Limb (tissue), 2 donors: Measurements from ENCODE around the gene PBX3.

ENCODE experiments used
- DNase-seq, 2 donors: peaks; one replicate each; pipeline ENCODE4 v3.0.0-alpha.2; 2016; ENCODE audit errors: extremely low spot score in 2 of 2

The PBX3 gene

GRCh38 chr9:125748446-125749099 is 1.4 kb downstream of the PBX3 start:
- peak in 1 of 2 donors; percentile 51 for DNase-seq

GRCh38 chr9:125749287-125749935 is 2.2 kb downstream of the PBX3 start:
- no peak for DNase-seq

GRCh38 chr9:125749951-125750626 is 2.9 kb downstream of the PBX3 start:
- no peak for DNase-seq

- no peak for DNase-seq
Measured at GRCh38 chr9:125750627-125751011, 3.4 kb downstream of the PBX3 start.

GRCh38 chr9:125752070-125752628 is 5.0 kb downstream of the PBX3 start:
- no peak for DNase-seq

GRCh38 chr9:125754096-125754495 is 6.9 kb downstream of the PBX3 start:
- no peak for DNase-seq

- DNase-seq, result no peak
Measured at GRCh38 chr9:125755340-125755739, 8.2 kb downstream of the PBX3 start.

GRCh38 chr9:125756518-125756917 is 9.3 kb downstream of the PBX3 start:
- DNase-seq, result no peak

GRCh38 chr9:125757834-125758233 is 10.7 kb downstream of the PBX3 start:
- DNase-seq, result no peak

GRCh38 chr9:125758986-125759763 is 12.0 kb downstream of the PBX3 start:
- DNase-seq, result peak in 1 of 2 donors; percentile 28

- peak in 1 of 2 donors; percentile 45 for DNase-seq
Measured at GRCh38 chr9:125759764-125760129, 12.6 kb downstream of the PBX3 start.

- DNase-seq, result no peak
Measured at GRCh38 chr9:125760537-125760936, 13.4 kb downstream of the PBX3 start.

- DNase-seq, result no peak
Measured at GRCh38 chr9:125761676-125762450, 14.7 kb downstream of the PBX3 start.

GRCh38 chr9:125763394-125763801 is 16.2 kb downstream of the PBX3 start:
- peak in 1 of 2 donors; percentile 34 for DNase-seq

- DNase-seq, result no peak
Measured at GRCh38 chr9:125764198-125764597, 17.0 kb downstream of the PBX3 start.

- DNase-seq, result no peak
Measured at GRCh38 chr9:125766468-125767221, 19.5 kb downstream of the PBX3 start.

- no peak for DNase-seq
Measured at GRCh38 chr9:125767349-125767748, 20.2 kb downstream of the PBX3 start.

- no peak for DNase-seq
Measured at GRCh38 chr9:125768803-125769202, 21.6 kb downstream of the PBX3 start.

- DNase-seq, result no peak
Measured at GRCh38 chr9:125771037-125771436, 23.9 kb downstream of the PBX3 start.

- DNase-seq, result no peak
Measured at GRCh38 chr9:125772740-125773139, 25.6 kb downstream of the PBX3 start.
